Activated CD4-positive, alpha-beta T cell treated with anti-CD3 and anti-CD28 coated beads, Interleukin-2, amount 10 ng/mL, durations not matched to agents 7 days and 5 days (primary cell): ENCODE data around the gene ITGA11. TPM values are rescaled to one million over a fixed set of nuclear protein-coding genes. Genes with fewer than 3 reads are reported as not detected.

Source experiments
- CTCF ChIA-PET: fragments of 350-600 bp; sonication (Branson Sonifier 250); formaldehyde crosslinking; loops from one replicate; lab custom pipeline; 2021; ENCODE audit warnings: antibody characterized with exemption; lab: Charles Lee
- POLR2A ChIA-PET: fragments of 350-600 bp; sonication (Branson Sonifier 250); formaldehyde crosslinking; loops from one replicate; lab custom pipeline; 2021; ENCODE audit warnings: antibody characterized with exemption; lab: Charles Lee
- DNase-seq: peaks from one replicate; pipeline ENCODE4 v3.0.0-alpha.2; 2020
- H3K27ac Mint-ChIP-seq: one replicate; pipeline ENCODE4 v1.8.0; 2021; ENCODE audit warnings: mild to moderate bottlenecking, moderate library complexity, mixed read lengths
- H3K27me3 Mint-ChIP-seq: one replicate; pipeline ENCODE4 v1.8.0; 2021; ENCODE audit warnings: mixed read lengths
- H3K36me3 Mint-ChIP-seq: one replicate; pipeline ENCODE4 v1.8.0; 2021; ENCODE audit warnings: low read depth, mixed read lengths
- H3K4me1 Mint-ChIP-seq: one replicate; pipeline ENCODE4 v1.8.0; 2021; ENCODE audit warnings: mixed read lengths
- H3K4me3 Mint-ChIP-seq: one replicate; pipeline ENCODE4 v1.8.0; 2021; ENCODE audit warnings: mild to moderate bottlenecking, moderate library complexity, mixed read lengths
- H3K9me3 Mint-ChIP-seq: one replicate; pipeline ENCODE4 v1.8.0; 2021; ENCODE audit warnings: mixed read lengths
- total RNA-seq, 2 experiments: library from RNA; stranded (reverse); gene quantifications; one replicate each; pipeline ENCODE4 v1.2.3, GENCODE V29; 2021

ITGA11 gene
- total RNA-seq, 2 experiments from 2014 or later, result 1.0 to 1.1 TPM

- Mint-ChIP-seq H3K27me3 (peaks cover 45% of the 10 kb centered on the region), H3K36me3 (no peaks in the 10 kb centered on the region), H3K27ac (no peak overlapping the region), H3K4me3 (no peak overlapping the region), H3K9me3 (no peaks in the 10 kb centered on the region), H3K4me1 (no peaks in the 10 kb centered on the region)
- DNase-seq, result no peak
- CTCF ChIA-PET, result interaction anchor here (0.6 kb wide), 1 partner anchor 70 kb away, joined by 3 read pairs; no protein-coding TSS in a partner anchor
- POLR2A ChIA-PET, result interaction anchor here (0.6 kb wide), 1 partner anchor 580 kb away, joined by 3 read pairs; no protein-coding TSS in a partner anchor
These were observed 166.9 kb downstream of the ITGA11 start for GRCh38 chr15:68265081-68265480.

GRCh38 chr15:68264282-68264681 is 167.7 kb downstream of the ITGA11 start:
- POLR2A ChIA-PET, result interaction anchor here (0.6 kb wide), 1 partner anchor 581 kb away, joined by 3 read pairs; no protein-coding TSS in a partner anchor
- Mint-ChIP-seq H3K27ac (no peak overlapping the region), H3K27me3 (peaks cover 45% of the 10 kb centered on the region), H3K36me3 (no peaks in the 10 kb centered on the region), H3K9me3 (no peaks in the 10 kb centered on the region), H3K4me3 (no peak overlapping the region), H3K4me1 (peaks cover 2% of the 10 kb centered on the region)
- no peak for DNase-seq
- CTCF ChIA-PET, result interaction anchor here (0.6 to 1.2 kb wide), 5 partner anchors 11 to 359 kb away, joined by 3 to 5 read pairs (median 3); partner anchors contain the start of gene FEM1B

- Mint-ChIP-seq H3K4me1 (peaks cover 7% of the 10 kb centered on the region), H3K9me3 (no peaks in the 10 kb centered on the region), H3K27me3 (peaks cover 35% of the 10 kb centered on the region), H3K36me3 (no peaks in the 10 kb centered on the region), H3K27ac (no peak overlapping the region), H3K4me3 (no peak overlapping the region)
- DNase-seq, result no peak
- POLR2A ChIA-PET, result no interaction called here
- CTCF ChIA-PET, result interaction anchor here (0.6 kb wide), 1 partner anchor 65 kb away, joined by 5 read pairs; no protein-coding TSS in a partner anchor
These were observed 169.2 kb downstream of the ITGA11 start for GRCh38 chr15:68262514-68263356.

GRCh38 chr15:68261980-68262379 is 170.0 kb downstream of the ITGA11 start:
- ChIA-PET POLR2A (no interaction called here), CTCF (no interaction called here)
- H3K4me1 Mint-ChIP-seq, result peaks cover 12% of the 10 kb centered on the region
- H3K36me3 Mint-ChIP-seq, result no peaks in the 10 kb centered on the region
- no peak for DNase-seq
- no peak overlapping the region for H3K27ac Mint-ChIP-seq
- no peak overlapping the region for H3K4me3 Mint-ChIP-seq
- H3K9me3 Mint-ChIP-seq, result no peaks in the 10 kb centered on the region
- H3K27me3 Mint-ChIP-seq, result peaks cover 32% of the 10 kb centered on the region

GRCh38 chr15:68261241-68261640 is 170.7 kb downstream of the ITGA11 start:
- H3K4me3 Mint-ChIP-seq, result no peak overlapping the region
- peaks cover 14% of the 10 kb centered on the region for H3K4me1 Mint-ChIP-seq
- CTCF ChIA-PET, result no interaction called here
- H3K27me3 Mint-ChIP-seq, result peaks cover 31% of the 10 kb centered on the region
- POLR2A ChIA-PET, result no interaction called here
- no peak overlapping the region for H3K27ac Mint-ChIP-seq
- H3K36me3 Mint-ChIP-seq, result no peaks in the 10 kb centered on the region
- no peaks in the 10 kb centered on the region for H3K9me3 Mint-ChIP-seq
- no peak for DNase-seq

GRCh38 chr15:68259883-68260282 is 172.1 kb downstream of the ITGA11 start:
- Mint-ChIP-seq H3K27ac (no peak overlapping the region), H3K4me1 (peaks cover 14% of the 10 kb centered on the region), H3K4me3 (no peak overlapping the region), H3K9me3 (no peaks in the 10 kb centered on the region), H3K36me3 (no peaks in the 10 kb centered on the region), H3K27me3 (peaks cover 29% of the 10 kb centered on the region)
- DNase-seq, result no peak
- CTCF ChIA-PET, result interaction anchor here (0.6 kb wide), 1 partner anchor 45 kb away, joined by 4 read pairs; no protein-coding TSS in a partner anchor
- POLR2A ChIA-PET, result no interaction called here

DNA sequence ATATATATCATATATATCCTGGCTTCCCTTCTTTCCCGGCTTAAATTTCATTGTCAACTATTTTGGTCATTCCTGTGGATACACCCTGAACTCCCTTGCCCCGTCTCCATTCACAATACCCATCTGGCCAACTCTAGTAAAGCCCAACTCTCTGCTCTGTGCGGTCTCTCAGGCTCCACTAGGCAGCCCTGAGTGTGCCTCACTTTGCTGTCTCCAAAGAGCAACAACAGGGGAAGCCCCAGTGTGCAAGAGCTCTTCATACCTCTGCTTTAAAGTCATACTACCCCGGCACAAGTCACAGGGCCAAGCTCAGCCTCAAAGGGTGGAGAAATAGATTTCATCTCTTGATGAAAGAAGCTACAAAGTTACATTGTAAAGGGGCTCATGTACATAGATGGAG is 173.3 kb downstream of the ITGA11 start:
- Mint-ChIP-seq H3K4me1 (peaks cover 14% of the 10 kb centered on the region), H3K4me3 (no peak overlapping the region), H3K36me3 (no peaks in the 10 kb centered on the region), H3K9me3 (no peaks in the 10 kb centered on the region), H3K27ac (peak overlapping the region; percentile 44), H3K27me3 (peaks cover 22% of the 10 kb centered on the region)
- no peak for DNase-seq
- ChIA-PET CTCF (interaction anchor here (0.6 kb wide), 1 partner anchor 1193 kb away, joined by 3 read pairs; no protein-coding TSS in a partner anchor), POLR2A (interaction anchor here (0.6 kb wide), 1 partner anchor 33 kb away, joined by 3 read pairs; no protein-coding TSS in a partner anchor)

DNA sequence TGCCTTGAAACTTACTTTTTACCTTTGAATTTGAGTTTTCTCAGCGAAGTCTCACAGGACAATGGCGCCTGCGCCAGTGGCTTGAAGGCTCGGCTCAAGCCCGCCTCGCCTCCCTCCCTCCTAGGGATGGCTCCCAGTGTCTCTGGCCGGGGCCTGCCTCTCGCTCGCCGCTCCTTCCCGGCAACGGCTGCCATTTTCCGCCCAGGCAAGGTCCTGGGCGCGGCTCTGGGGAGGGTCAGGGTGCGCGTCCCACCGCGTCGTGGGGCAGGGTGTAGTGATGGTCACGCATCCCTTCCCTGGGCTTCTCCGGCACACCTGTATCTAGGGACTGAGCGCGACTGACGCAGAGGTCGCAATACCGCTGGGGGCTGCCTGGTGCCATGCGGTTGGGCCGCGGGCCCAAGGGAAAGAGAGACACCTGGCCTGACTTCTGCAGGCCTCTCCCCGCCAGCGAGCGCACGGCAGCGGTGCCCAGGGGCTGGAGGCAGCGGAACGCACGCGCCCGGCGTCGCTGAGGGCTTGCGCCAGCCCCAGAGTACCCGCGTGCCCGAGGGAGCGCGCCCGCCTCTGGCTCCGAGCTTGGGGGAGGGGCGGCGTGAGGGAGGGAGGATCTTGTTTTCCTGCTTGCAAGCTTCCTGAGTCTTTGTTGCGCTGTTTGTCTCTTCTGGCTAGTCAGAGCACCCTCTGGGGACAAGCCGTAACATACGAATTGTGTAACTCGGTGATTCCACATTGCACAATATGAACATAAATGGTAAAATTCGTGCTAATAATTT is 175.1 kb downstream of the ITGA11 start:
- peak overlapping the region; percentile 54 for H3K4me3 Mint-ChIP-seq
- H3K9me3 Mint-ChIP-seq, result no peaks in the 10 kb centered on the region
- no peaks in the 10 kb centered on the region for H3K36me3 Mint-ChIP-seq
- ChIA-PET CTCF (no interaction called here), POLR2A (no interaction called here)
- peak; percentile 76 for DNase-seq
- H3K27ac Mint-ChIP-seq, result peak overlapping the region; percentile 71
- peaks cover 11% of the 10 kb centered on the region for H3K27me3 Mint-ChIP-seq
- H3K4me1 Mint-ChIP-seq, result peaks cover 16% of the 10 kb centered on the region

- no peaks in the 10 kb centered on the region for H3K9me3 Mint-ChIP-seq
- DNase-seq, result peak; percentile 66
- ChIA-PET POLR2A (interaction anchor here (0.7 to 1.3 kb wide), 3 partner anchors 25 to 129 kb away, joined by 3 to 4 read pairs (median 4); no protein-coding TSS in a partner anchor), CTCF (interaction anchor here (0.6 to 1.9 kb wide), 9 partner anchors 9 to 421 kb away, joined by 3 to 10 read pairs (median 3); no protein-coding TSS in a partner anchor)
- no peaks in the 10 kb centered on the region for H3K36me3 Mint-ChIP-seq
- H3K27ac Mint-ChIP-seq, result no peak overlapping the region
- no peak overlapping the region for H3K4me3 Mint-ChIP-seq
- peaks cover 20% of the 10 kb centered on the region for H3K27me3 Mint-ChIP-seq
- H3K4me1 Mint-ChIP-seq, result peaks cover 9% of the 10 kb centered on the region
These were observed 178.9 kb downstream of the ITGA11 start for GRCh38 chr15:68252925-68253534.

DNA sequence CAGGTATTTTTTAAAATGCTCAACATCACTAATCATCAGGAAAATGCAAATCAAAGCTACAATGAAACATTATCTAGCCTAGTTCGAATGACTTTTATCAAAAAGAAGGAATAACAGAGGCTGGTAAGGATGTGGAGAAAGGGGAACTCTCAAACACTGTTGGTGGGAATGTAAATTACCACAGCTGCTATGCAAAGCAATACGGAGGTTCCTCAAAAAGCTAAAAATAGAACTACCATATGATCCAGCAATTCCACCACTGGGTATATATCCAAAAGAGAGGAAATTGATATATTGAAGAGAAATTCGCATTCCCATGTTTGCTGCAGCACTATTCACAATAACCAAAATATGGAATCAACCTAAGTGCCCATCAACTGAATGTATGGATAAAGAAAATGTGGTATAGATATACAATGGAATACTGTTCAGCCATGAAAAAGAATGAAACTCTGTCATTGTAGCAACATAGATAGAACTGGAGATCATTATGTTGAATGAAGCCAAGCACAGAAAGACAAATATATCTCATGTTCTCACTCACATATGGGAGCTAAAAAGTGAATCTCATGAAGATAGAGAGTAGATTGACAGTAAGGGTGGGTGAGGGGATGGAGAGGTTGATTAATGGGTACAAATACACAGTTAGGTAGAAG is 182.8 kb downstream of the ITGA11 start:
- DNase-seq, result no peak
- Mint-ChIP-seq H3K27ac (no peak overlapping the region), H3K36me3 (peaks cover 2% of the 10 kb centered on the region), H3K4me3 (no peak overlapping the region), H3K9me3 (peaks cover 4% of the 10 kb centered on the region), H3K27me3 (peaks cover 24% of the 10 kb centered on the region), H3K4me1 (peaks cover 2% of the 10 kb centered on the region)
- CTCF ChIA-PET, result interaction anchor here (0.6 to 0.9 kb wide), 2 partner anchors 19 to 1461 kb away, joined by 3 read pairs; no protein-coding TSS in a partner anchor
- POLR2A ChIA-PET, result no interaction called here
